OCI-LY3 (cell line): ENCODE data around the gene DRD4.

Source experiments
- H2AFZ ChIP-seq: fragments of 200-600, 300-600 bp; shearing (Covaris generic); 2 replicates; pipeline ENCODE4 v1.6.0; 2014; ENCODE audit warnings: antibody characterized with exemption, low read depth, low read length
- H3K27ac ChIP-seq: fragments of 200-600, 300-600 bp; sonication (generic); 2 replicates; pipeline ENCODE4 v1.5.1; 2014; ENCODE audit warnings: mild to moderate bottlenecking, low read length, moderate library complexity, mixed read lengths
- H3K27me3 ChIP-seq: fragments of 200-600, 300-600 bp; sonication (generic); 2 replicates; pipeline ENCODE4 v1.6.1; 2014; ENCODE audit warnings: low read depth, low read length, mixed read lengths
- H3K36me3 ChIP-seq: fragments of 200-600, 300-600 bp; sonication (generic); replicated peaks from 2 replicates; pipeline ENCODE3; 2014; ENCODE audit warnings: low read depth, low read length, mixed read lengths
- H3K4me1 ChIP-seq: fragments of 300-600, 200-600 bp; sonication (generic); 2 replicates; pipeline ENCODE4 v1.6.1; 2014; ENCODE audit warnings: low read length, mixed read lengths
- H3K4me2 ChIP-seq: fragments of 200-600, 300-600 bp; sonication (generic); 2 replicates; pipeline ENCODE4 v1.6.1; 2014; ENCODE audit warnings: low read length, mixed read lengths
- H3K4me3 ChIP-seq: fragments of 300-600, 200-600 bp; sonication (generic); 2 replicates; pipeline ENCODE4 v1.5.1; 2014; ENCODE audit warnings: antibody characterized with exemption, mild to moderate bottlenecking, low read length, moderate library complexity
- H3K79me2 ChIP-seq: fragments of 300-600, 200-600 bp; shearing (Covaris generic); 2 replicates; pipeline ENCODE4 v1.6.1; 2014; ENCODE audit warnings: mild to moderate bottlenecking, low read length, mixed read lengths
- H3K9ac ChIP-seq: fragments of 300-600, 200-600 bp; shearing (Covaris generic); 2 replicates; pipeline ENCODE4 v1.6.0; 2014; ENCODE audit warnings: mild to moderate bottlenecking, low read length, moderate library complexity
- H3K9me3 ChIP-seq: fragments of 200-600, 300-600 bp; shearing (Covaris generic); 2 replicates; pipeline ENCODE4 v1.6.1; 2014; ENCODE audit warnings: low read length, mixed read lengths; ENCODE audit not compliant: insufficient read depth
- H4K20me1 ChIP-seq: fragments of 200-600, 300-600 bp; sonication (generic); 2 replicates; pipeline ENCODE4 v1.6.1; 2016; ENCODE audit warnings: low read length, mixed read lengths; ENCODE audit not compliant: insufficient read depth
- CTCF ChIP-seq: fragments of 200-600, 300-600 bp; sonication (generic); IDR thresholded peaks from 2 replicates; pipeline ENCODE4 v1.5.1; 2014; ENCODE audit warnings: antibody characterized with exemption, low read length, low read depth
- EZH2phosphoT487 ChIP-seq: fragments of 200-600 bp; shearing (Covaris generic); IDR thresholded peaks from 2 replicates; pipeline ENCODE4 v1.6.1; 2018; ENCODE audit warnings: antibody characterized with exemption, mixed run types, low read depth

Gene DRD4

GRCh38 chr11:639332-639955, 2.4 kb downstream of the DRD4 start:
- no peaks in the 10 kb centered on the region for H3K9me3 ChIP-seq
- H4K20me1 ChIP-seq, result no peaks in the 10 kb centered on the region
- H3K27me3 ChIP-seq, result no peaks in the 10 kb centered on the region
- TF ChIP-seq CTCF, result no peak
- no peak for TF ChIP-seq EZH2phosphoT487
- H3K79me2 ChIP-seq, result no peaks in the 10 kb centered on the region
- peaks cover 10% of the 10 kb centered on the region for H3K36me3 ChIP-seq
- H2AFZ ChIP-seq, result no peak overlapping the region
- no peaks in the 10 kb centered on the region for H3K4me1 ChIP-seq
- no peak overlapping the region for H3K9ac ChIP-seq
- H3K27ac ChIP-seq, result no peak overlapping the region
- H3K4me3 ChIP-seq, result no peak overlapping the region
- H3K4me2 ChIP-seq, result no peak overlapping the region

GRCh38 chr11:640021-640706, 3.1 kb downstream of the DRD4 start:
- Histone ChIP-seq H4K20me1 (no peaks in the 10 kb centered on the region), H3K79me2 (no peaks in the 10 kb centered on the region), H3K9me3 (no peaks in the 10 kb centered on the region), H3K4me3 (no peak overlapping the region), H3K4me2 (no peak overlapping the region), H3K9ac (no peak overlapping the region), H3K27me3 (no peaks in the 10 kb centered on the region), H3K4me1 (no peaks in the 10 kb centered on the region), H2AFZ (no peak overlapping the region), H3K27ac (no peak overlapping the region), H3K36me3 (peaks cover 10% of the 10 kb centered on the region)
- TF ChIP-seq EZH2phosphoT487 (no peak), CTCF (no peak)

DNA sequence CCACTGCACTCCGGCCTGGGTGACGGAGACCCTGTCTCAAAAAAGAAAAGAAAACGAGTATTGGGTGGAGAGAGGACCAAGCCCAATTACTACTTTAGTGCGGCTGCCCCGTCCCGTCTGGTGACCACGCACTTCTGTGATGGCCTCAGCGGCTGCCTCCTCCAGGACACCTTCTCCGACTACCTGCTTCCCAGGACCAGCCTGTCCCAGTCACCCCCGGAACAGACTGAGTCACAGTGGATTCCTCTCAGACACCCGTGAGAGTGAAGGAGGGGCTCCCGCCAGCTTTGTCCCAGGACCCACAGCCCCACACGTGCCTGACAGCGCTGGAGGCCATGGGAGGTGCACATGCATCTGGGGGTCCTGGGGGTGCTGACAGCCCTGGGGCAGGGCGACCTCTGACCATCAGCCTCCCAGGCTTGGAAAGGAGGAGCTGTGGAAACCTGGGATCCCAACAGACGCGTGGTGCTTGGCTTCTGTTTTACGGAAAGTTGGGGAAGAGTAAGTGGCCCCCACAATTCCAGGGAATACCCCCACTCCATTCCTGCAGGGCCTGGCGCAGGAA, 4.8 kb downstream of the DRD4 start:
- H4K20me1 ChIP-seq, result no peaks in the 10 kb centered on the region
- H3K9me3 ChIP-seq, result no peaks in the 10 kb centered on the region
- TF ChIP-seq CTCF (no peak), EZH2phosphoT487 (no peak)
- H3K36me3 ChIP-seq, result peaks cover 10% of the 10 kb centered on the region
- H3K4me1 ChIP-seq, result no peaks in the 10 kb centered on the region
- no peaks in the 10 kb centered on the region for H3K27me3 ChIP-seq
- no peak overlapping the region for H3K4me2 ChIP-seq
- no peak overlapping the region for H3K4me3 ChIP-seq
- H2AFZ ChIP-seq, result no peak overlapping the region
- no peaks in the 10 kb centered on the region for H3K79me2 ChIP-seq
- H3K27ac ChIP-seq, result no peak overlapping the region
- no peak overlapping the region for H3K9ac ChIP-seq

DNA sequence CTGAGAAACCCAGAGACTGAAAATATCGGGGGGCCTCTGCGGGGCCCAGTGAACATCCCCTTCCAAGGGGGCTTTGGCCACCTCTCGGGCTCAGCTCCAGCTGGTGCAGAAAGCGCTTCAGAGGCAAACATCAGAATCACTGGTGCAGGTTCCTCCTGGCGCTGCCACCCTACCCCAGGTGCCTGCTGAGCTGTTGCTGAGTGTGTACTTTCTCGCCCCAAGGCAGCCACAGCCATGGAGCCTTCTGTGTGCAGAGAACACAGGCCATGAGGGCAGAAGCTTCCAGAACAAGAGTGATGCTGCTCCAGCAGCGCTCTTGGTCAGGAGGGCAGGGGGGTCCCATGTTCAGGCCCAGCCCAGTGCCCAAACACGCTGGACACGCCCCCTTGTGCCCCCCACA, 6.3 kb downstream of the DRD4 start:
- TF ChIP-seq CTCF (no peak), EZH2phosphoT487 (no peak)
- H3K4me2 ChIP-seq, result no peak overlapping the region
- H4K20me1 ChIP-seq, result no peaks in the 10 kb centered on the region
- H3K9ac ChIP-seq, result no peak overlapping the region
- peaks cover 10% of the 10 kb centered on the region for H3K36me3 ChIP-seq
- no peak overlapping the region for H3K4me3 ChIP-seq
- no peaks in the 10 kb centered on the region for H3K4me1 ChIP-seq
- H3K9me3 ChIP-seq, result no peaks in the 10 kb centered on the region
- no peak overlapping the region for H2AFZ ChIP-seq
- no peaks in the 10 kb centered on the region for H3K27me3 ChIP-seq
- H3K79me2 ChIP-seq, result no peaks in the 10 kb centered on the region
- H3K27ac ChIP-seq, result no peak overlapping the region
